ENCODE data around the gene ROBO1.

ROBO1 gene

GRCh38 chr3:78917536-78917935 lies 850.3 kb downstream of the ROBO1 start:
- Histone ChIP-seq H3K79me2 (ENCODE audit: low read length) (no peaks in the 10 kb centered on the region), H3K4me3 (ENCODE audit: low read length) (no peak overlapping the region), H4K20me1 (ENCODE audit: insufficient read depth, low read length) (no peaks in the 10 kb centered on the region), H3K4me2 (ENCODE audit: low read depth, low read length) (no peak overlapping the region), H3K9ac (ENCODE audit: low read length) (no peak overlapping the region), H2AFZ (ENCODE audit: low read length) (no peak overlapping the region), H3K9me2 (replicated peaks; ENCODE audit: insufficient read depth, low read length) (no peaks in the 10 kb centered on the region), H3K27ac (ENCODE audit: low read length) (no peak overlapping the region), H3K36me3 (replicated peaks; ENCODE audit: insufficient read depth, low read length) (no peaks in the 10 kb centered on the region), H3F3A (ENCODE audit: insufficient read depth, low read length) (no peaks in the 10 kb centered on the region), H3K9me3 (replicated peaks; ENCODE audit: insufficient read depth, low read length) (no peaks in the 10 kb centered on the region), H3K4me1 (ENCODE audit: low read length) (no peaks in the 10 kb centered on the region), H3K27me3 (replicated peaks; ENCODE audit: insufficient read depth, low read length) (no peaks in the 10 kb centered on the region)
- TF ChIP-seq, protein P1, sequence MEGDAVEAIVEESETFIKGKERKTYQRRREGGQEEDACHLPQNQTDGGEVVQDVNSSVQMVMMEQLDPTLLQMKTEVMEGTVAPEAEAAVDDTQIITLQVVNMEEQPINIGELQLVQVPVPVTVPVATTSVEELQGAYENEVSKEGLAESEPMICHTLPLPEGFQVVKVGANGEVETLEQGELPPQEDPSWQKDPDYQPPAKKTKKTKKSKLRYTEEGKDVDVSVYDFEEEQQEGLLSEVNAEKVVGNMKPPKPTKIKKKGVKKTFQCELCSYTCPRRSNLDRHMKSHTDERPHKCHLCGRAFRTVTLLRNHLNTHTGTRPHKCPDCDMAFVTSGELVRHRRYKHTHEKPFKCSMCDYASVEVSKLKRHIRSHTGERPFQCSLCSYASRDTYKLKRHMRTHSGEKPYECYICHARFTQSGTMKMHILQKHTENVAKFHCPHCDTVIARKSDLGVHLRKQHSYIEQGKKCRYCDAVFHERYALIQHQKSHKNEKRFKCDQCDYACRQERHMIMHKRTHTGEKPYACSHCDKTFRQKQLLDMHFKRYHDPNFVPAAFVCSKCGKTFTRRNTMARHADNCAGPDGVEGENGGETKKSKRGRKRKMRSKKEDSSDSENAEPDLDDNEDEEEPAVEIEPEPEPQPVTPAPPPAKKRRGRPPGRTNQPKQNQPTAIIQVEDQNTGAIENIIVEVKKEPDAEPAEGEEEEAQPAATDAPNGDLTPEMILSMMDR (IDR thresholded peaks at IDR 0.05; ENCODE audit: low read length): no peak
- TF ChIP-seq EZH2phosphoT487 (IDR thresholded peaks at IDR 0.05; ENCODE audit: low read length) (no peak), EZH2 (optimal IDR thresholded peaks at IDR 0.05; ENCODE audit: low read depth, low read length) (no peak)
- DNase-seq: no peak

GRCh38 chr3:78913711-78914110 lies 854.1 kb downstream of the ROBO1 start:
- Histone ChIP-seq H3K36me3 (replicated peaks; ENCODE audit: insufficient read depth, low read length) (no peaks in the 10 kb centered on the region), H3K9me2 (replicated peaks; ENCODE audit: insufficient read depth, low read length) (no peaks in the 10 kb centered on the region), H3K27ac (ENCODE audit: low read length) (no peak overlapping the region), H2AFZ (ENCODE audit: low read length) (no peak overlapping the region), H3K27me3 (replicated peaks; ENCODE audit: insufficient read depth, low read length) (no peaks in the 10 kb centered on the region), H3K4me2 (ENCODE audit: low read depth, low read length) (no peak overlapping the region), H3K4me1 (ENCODE audit: low read length) (no peaks in the 10 kb centered on the region), H4K20me1 (ENCODE audit: insufficient read depth, low read length) (no peaks in the 10 kb centered on the region), H3K9ac (ENCODE audit: low read length) (no peak overlapping the region), H3K9me3 (replicated peaks; ENCODE audit: insufficient read depth, low read length) (no peaks in the 10 kb centered on the region), H3F3A (ENCODE audit: insufficient read depth, low read length) (no peaks in the 10 kb centered on the region), H3K4me3 (ENCODE audit: low read length) (no peak overlapping the region), H3K79me2 (ENCODE audit: low read length) (no peaks in the 10 kb centered on the region)
- TF ChIP-seq EZH2 (optimal IDR thresholded peaks at IDR 0.05; ENCODE audit: low read depth, low read length) (no peak), EZH2phosphoT487 (IDR thresholded peaks at IDR 0.05; ENCODE audit: low read length) (no peak)
- TF ChIP-seq, protein P1 (IDR thresholded peaks at IDR 0.05; ENCODE audit: low read length): no peak
- no peak for DNase-seq

DNA sequence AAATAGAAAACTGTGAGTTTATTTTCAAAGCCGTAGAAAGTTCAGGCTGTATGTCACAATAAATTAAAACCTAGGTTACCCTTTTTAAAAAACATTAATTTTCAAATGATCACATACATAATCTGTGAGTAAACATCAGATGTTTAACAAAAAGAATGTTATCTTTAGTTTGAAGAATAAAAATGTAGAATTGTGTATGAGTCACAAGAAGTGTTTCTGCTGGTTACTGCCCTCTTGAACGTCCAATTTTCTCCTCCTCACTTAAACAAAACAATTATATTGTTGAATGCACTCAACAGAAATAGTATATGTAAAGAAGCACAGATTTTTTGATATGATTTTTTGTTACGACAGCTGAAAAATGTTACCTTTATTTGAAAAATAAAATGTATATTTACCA lies 855.1 kb downstream of the ROBO1 start:
- no peaks in the 10 kb centered on the region for H3F3A ChIP-seq (ENCODE audit: insufficient read depth, low read length)
- no peak overlapping the region for H3K27ac ChIP-seq (ENCODE audit: low read length)
- H3K36me3 ChIP-seq (replicated peaks; ENCODE audit: insufficient read depth, low read length): no peaks in the 10 kb centered on the region
- TF ChIP-seq EZH2phosphoT487 (IDR thresholded peaks at IDR 0.05; ENCODE audit: low read length) (no peak), EZH2 (optimal IDR thresholded peaks at IDR 0.05; ENCODE audit: low read depth, low read length) (no peak)
- TF ChIP-seq, protein P1 (IDR thresholded peaks at IDR 0.05; ENCODE audit: low read length): no peak
- no peaks in the 10 kb centered on the region for H3K9me2 ChIP-seq (replicated peaks; ENCODE audit: insufficient read depth, low read length)
- no peaks in the 10 kb centered on the region for H3K9me3 ChIP-seq (replicated peaks; ENCODE audit: insufficient read depth, low read length)
- H3K27me3 ChIP-seq (replicated peaks; ENCODE audit: insufficient read depth, low read length): no peaks in the 10 kb centered on the region
- no peaks in the 10 kb centered on the region for H3K79me2 ChIP-seq (ENCODE audit: low read length)
- H3K9ac ChIP-seq (ENCODE audit: low read length): no peak overlapping the region
- DNase-seq: no peak
- no peak overlapping the region for H3K4me2 ChIP-seq (ENCODE audit: low read depth, low read length)
- H2AFZ ChIP-seq (ENCODE audit: low read length): no peak overlapping the region
- H4K20me1 ChIP-seq (ENCODE audit: insufficient read depth, low read length): no peaks in the 10 kb centered on the region
- H3K4me3 ChIP-seq (ENCODE audit: low read length): no peak overlapping the region
- H3K4me1 ChIP-seq (ENCODE audit: low read length): no peaks in the 10 kb centered on the region

All from MM.1S (cell line).